ENCODE measurements around the gene TMEM11.
A peak's percentile ranks its signal among the peaks of the same experiment; 100 is the strongest.
"Not testable (repeated sequence)": the region's sequence is repeated elsewhere in the genome, so short reads cannot be mapped to it uniquely, and the experiment has no call there.

TMEM11 gene

DNA sequence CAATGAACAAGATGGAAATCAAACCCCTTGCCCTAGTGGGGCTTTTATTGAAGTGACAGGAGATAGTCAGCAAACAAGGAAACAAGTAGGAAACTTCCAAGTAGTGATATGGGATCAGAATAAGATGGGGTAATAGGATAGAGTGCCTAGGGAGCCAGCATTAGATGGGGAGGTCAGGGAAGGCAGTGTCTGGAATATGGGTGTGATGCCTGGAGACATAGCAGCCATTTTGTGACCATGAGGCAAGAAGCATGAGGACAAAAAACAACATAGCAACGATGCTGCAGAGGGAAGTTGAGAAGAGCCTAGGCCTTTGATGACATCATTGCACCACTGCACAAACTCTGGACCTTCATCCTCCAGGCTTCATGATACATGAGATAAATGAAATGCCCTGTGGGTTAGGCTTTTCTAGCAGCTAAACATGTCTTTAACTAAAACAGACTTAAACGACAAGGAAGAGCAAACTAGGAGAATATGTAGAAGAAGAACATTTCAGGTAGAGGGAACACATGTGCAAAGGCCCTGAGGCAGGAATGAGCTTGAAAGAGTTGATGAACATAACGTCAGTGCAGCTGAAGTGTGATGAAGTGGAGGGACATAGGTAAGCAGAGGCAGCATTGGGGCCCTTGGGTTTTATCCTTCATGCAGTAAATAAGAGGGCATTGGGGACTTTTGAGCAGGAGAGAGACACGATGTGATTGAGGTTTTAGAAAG, 18.2 kb upstream of the TMEM11 start:
- no peak for DNase-seq
- TF ChIP-seq GATA1 (IDR thresholded peaks at IDR 0.05; ENCODE audit: low read depth, low read length): no peak
- no peak for TF ChIP-seq POLR2A (IDR thresholded peaks at IDR 0.05; ENCODE audit: low read length)

DNA sequence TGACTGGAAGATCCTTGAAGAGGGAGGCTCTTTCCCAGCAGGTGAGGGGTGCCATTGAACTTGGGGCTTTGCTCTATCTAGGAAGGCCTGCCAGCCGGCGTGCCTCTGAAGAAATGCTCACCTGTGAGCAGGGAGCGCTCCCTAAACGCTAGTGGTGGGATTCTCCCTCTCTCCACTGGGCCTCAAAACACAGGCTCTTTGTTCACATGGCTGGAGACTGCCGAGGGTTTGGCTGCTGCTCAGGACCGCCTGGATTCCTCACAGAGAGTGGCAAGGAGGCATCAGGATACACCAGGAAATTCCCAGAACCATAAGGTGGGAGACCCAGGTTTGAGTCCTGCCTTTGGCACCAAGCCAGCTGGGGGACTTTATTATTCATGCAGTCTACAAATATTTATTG, 17.6 kb upstream of the TMEM11 start:
- no peak for DNase-seq
- TF ChIP-seq GATA1 (IDR thresholded peaks at IDR 0.05; ENCODE audit: low read depth, low read length) (no peak), POLR2A (IDR thresholded peaks at IDR 0.05; ENCODE audit: low read length) (no peak)

DNA sequence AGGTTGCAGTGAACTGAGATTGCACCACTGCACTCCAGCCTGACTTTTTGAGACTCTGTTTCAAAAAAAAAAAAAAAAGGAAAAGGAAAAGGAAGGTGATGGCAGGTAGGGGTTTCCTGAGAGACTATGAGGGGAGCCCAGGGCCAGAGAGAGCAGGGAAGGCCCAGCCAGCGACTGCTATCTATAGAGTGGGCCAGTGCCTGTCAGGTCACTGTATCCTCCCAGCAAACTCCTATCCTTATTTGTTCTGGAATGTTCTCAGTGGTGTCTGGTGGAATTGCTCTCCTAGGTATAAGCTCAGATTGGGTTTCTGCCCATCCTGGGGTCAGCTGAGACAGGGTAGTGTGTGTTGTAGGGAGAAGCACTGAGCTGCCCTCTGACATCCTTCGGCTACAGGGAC, 14.9 kb upstream of the TMEM11 start:
- TF ChIP-seq POLR2A (IDR thresholded peaks at IDR 0.05; ENCODE audit: low read length) (no peak), GATA1 (IDR thresholded peaks at IDR 0.05; ENCODE audit: low read depth, low read length) (no peak)
- DNase-seq: no peak

DNA sequence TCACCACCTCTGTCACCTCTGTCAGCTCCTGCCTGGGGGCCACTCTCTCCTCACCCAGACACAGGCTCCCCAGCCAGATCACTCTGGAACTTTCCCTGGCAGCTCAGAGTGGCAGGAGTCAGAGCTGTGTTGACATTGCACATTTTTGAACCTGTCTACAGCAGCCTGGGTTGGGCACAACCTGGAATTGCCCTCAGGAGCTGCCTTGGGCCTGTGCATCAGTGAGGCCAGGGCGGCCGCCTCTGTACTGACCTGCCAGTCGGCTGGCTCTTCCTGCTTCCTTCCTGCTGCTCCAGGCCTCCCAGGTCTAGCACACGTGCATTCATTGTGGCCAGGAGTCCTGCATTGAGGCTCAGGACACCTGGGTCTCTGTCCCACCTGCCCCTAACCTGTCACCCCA, 14.2 kb upstream of the TMEM11 start:
- no peak for DNase-seq

DNA sequence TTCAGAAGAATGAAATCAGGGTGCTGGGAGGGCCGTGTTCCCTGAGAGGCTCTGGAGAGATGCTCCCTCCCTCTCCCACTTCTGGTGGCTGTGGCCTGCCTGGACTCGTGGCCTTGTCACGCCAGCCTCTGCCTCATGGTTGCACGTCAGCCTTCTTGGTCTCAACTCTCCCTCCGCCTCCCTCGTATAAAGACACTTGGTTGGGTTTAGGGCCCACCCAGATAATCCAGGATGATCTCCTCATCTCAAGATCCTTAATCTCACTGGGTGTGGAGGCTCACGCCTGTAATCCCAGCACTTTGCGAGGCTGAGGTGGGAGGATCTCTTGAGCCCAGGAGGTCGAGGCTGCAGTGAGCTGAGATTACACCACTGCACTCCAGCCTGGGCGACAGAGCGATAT, 13.3 kb upstream of the TMEM11 start:
- DNase-seq: not testable (repeated sequence)

More for the DNA sequence above, 14.2 kb upstream of the TMEM11 start:
- TF ChIP-seq POLR2A (IDR thresholded peaks at IDR 0.05; ENCODE audit: low read length): no peak
- no peak for TF ChIP-seq GATA1 (IDR thresholded peaks at IDR 0.05; ENCODE audit: low read depth, low read length)

DNA sequence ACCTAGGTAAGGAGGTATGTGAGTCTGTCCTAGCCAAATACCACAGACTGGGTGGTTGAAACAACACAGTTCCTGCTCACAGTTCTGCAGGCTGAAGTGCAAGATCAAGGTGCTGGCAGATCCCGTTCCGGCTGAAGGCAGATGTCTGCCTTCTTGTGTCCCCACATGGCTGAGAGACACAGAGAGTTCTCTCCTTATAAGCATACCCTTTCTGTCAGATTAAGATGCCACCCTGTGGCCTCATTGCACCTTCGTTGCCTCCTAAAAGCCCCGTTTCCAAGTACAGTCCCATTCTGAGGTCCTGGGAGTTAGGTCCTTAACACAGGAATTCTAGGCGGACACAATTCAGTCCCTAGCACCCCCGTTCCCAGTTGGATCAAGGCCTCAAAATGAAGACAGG, 9.1 kb upstream of the TMEM11 start:
- no peak for TF ChIP-seq POLR2A (IDR thresholded peaks at IDR 0.05; ENCODE audit: low read length)
- TF ChIP-seq GATA1 (IDR thresholded peaks at IDR 0.05; ENCODE audit: low read depth, low read length): no peak
- no peak for DNase-seq

DNA sequence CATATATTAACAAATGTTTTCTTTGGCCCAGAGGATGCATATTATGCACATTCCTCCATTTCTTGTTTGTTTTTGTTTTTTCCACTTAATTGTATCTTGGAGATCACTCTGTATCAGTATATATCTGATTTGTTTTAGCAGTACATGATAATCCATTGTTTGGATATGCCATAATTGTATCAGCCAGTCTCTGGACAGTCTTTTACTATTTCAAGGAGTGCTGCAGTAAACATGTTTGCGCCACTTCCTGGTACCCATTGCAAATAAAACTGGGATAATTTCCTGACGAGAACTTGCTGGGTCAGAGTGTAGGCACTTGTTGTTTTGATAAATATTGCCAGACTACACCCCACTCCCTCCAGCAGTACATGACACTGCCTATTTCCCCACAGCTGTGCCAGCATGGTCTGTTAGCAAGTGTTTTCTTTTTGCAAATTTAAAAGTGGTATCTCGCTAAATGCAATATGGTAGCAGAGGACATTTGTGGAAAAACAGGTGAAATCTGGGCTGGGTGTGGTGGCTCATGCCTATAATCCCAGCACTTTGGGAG, 4.9 kb upstream of the TMEM11 start:
- DNase-seq: no peak
- TF ChIP-seq POLR2A (IDR thresholded peaks at IDR 0.05; ENCODE audit: low read length): no peak
- no peak for TF ChIP-seq GATA1 (IDR thresholded peaks at IDR 0.05; ENCODE audit: low read depth, low read length)

DNA sequence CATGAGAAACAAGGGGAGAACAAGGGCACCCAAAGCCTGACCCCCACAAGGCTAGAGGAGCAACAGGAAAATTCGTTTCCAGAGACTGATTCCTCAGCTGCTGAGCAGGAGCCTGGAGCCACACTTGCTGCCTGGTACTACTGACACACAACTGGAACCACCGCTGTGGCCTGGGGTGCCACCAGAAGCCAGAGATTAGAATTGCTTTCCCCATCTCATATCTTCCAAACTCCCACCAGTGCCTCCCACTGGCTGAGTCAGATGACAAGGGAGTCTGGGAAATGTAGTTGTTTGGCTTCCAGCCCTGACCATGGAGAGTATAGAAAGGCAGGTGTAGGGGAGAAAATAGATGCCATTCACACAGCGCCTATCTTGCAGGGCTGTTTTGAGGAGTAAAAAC, 4.1 kb upstream of the TMEM11 start:
- DNase-seq: peak; percentile 70 to 71
- TF ChIP-seq GATA1 (IDR thresholded peaks at IDR 0.05; ENCODE audit: low read depth, low read length): no peak
- TF ChIP-seq POLR2A (IDR thresholded peaks at IDR 0.05; ENCODE audit: low read length): no peak

DNA sequence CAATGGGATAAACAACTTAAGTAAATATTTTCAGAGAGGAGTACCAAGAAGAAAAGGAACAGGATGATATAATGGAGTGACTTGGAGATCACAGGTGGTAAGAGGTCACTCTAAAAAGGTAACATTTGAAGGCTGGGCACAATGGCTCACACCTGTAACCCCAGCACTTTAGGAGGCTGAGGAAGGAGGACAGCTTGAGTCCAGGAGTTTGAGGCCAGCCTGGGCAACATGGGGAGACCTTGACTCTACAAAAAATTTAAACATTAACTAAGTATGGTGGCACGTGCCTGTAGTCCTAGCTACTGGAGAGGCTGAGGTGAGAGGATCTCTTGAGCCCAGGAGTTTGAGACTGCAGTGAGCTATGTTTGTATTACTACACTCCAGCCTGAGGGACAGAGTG, 3.4 kb upstream of the TMEM11 start:
- TF ChIP-seq POLR2A (IDR thresholded peaks at IDR 0.05; ENCODE audit: low read length): no peak

DNA sequence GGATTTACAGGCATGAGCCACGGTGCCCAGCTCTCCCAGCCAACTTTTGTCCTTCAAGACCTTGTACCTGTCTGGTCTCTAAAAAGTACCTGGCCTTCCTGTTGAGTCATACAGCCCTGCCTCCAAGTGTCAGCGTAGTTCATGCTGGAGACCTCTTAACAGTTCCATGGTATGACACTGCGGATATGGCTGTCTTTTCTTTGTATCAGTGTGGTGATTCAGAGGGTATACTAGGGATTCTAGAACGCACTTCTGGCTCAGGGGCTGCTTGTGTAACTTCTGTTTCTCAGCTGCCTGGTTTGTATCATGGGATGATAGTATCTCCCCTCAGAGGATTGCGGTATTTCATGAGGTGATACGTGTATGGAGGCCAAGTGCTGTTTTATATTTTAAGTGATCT, 2.0 kb upstream of the TMEM11 start:
- no peak for TF ChIP-seq POLR2A (IDR thresholded peaks at IDR 0.05; ENCODE audit: low read length)
- TF ChIP-seq GATA1 (IDR thresholded peaks at IDR 0.05; ENCODE audit: low read depth, low read length): no peak
- peak; percentile 45 to 53 for DNase-seq

More for the DNA sequence above, 3.4 kb upstream of the TMEM11 start:
- DNase-seq: no peak

DNA sequence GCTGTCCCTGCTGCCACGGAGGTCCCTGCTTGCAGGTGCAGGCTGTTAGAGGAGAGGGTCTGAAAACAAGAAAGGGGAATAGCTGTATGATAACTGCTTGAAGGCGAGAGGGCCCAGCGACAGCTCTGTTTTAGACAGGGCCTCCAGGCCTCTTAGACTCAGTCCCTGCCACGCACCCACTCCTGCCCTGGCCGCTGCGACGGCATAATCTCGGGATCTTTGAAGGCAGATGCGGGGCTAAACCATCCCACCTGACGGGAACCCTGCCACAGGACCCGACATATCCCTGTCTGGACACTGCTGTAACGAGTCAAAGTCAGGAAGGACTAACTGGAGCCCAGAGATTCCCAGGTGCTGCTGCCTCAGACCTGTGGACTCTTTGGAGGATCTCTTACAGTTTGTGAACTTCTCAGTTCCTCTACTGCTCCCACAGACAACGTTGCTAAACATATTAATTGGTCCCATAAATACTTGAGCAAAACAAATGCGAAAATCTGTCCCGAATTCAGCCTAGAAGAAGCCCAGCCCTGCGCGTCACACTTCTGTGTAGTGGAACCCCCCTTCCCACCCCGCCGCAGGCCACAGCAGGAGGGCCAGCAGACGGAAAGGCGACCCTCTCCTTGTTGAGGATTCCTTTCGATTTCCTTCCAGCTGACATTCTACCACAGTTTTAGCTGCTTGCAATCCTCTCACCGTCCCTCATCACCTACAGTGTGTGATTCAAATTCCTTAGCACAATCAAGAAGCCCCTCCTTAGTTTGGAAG, 998 bp upstream of the TMEM11 start:
- peak; percentile 43 to 53 for DNase-seq
- TF ChIP-seq GATA1 (IDR thresholded peaks at IDR 0.05; ENCODE audit: low read depth, low read length) (no peak), POLR2A (IDR thresholded peaks at IDR 0.05; ENCODE audit: low read length) (no peak)

DNA sequence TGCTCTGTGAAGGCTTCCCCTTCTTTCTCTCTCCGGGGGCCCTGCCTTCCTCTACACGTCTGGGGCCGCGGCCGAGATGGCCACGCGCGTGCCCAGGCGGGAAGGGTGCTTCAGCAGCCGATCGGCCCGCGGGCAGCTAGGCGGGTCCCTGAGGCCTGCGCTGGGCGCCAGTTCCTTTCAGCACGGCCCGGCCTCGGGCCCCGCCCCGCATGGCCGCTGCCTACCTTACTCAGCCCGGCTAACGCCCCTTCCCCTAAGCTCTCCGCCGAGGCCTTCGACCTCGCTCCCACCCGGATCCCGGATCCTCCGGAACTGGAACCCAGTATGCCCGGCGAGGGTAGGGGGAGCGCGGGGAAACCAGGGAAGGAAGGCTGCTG, 335 bp downstream of the TMEM11 start:
- peak; percentile 75 to 80 for DNase-seq
- no peak for TF ChIP-seq POLR2A (IDR thresholded peaks at IDR 0.05; ENCODE audit: low read length)
- TF ChIP-seq GATA1 (IDR thresholded peaks at IDR 0.05; ENCODE audit: low read depth, low read length): no peak

DNA sequence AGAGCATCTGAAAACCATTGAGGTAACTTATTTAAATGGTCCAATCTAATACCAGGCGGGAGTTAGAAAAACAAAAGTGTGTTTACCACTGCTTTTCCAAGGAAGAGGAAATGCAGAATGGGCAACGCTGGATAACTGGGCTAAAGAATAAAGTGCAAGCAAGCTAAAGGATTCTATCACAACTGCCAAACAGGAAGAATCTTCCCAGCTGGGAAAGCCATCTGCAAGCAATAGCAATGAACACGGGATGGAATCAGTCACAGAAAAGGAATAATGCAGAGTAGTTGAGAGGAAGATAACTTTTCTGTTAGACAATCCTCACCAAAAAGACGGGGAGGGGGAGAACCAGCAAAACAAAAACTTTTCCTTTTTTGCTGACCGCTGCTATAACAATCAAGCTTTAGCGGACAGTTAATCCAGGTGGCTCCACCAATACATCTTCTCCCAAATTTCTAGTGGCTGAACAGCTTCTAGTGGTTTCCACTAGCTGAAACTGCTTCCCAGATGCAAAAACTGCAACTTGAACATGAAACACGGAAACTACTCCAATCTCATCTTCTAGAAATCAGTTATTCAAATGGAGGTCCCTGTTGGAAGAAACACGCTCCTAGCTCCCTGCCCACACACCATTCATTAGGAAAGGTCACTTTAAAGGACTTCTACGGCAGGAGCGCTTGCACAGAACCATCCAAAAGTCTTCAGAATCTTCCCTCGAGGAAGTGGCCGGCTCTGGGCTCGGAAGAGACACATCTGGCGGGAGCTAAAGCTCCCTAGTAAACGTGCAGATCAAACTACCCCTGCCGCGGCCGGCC, 929 bp downstream of the TMEM11 start:
- DNase-seq: no peak
- TF ChIP-seq POLR2A (IDR thresholded peaks at IDR 0.05; ENCODE audit: low read length) (no peak), GATA1 (IDR thresholded peaks at IDR 0.05; ENCODE audit: low read depth, low read length) (no peak)

DNA sequence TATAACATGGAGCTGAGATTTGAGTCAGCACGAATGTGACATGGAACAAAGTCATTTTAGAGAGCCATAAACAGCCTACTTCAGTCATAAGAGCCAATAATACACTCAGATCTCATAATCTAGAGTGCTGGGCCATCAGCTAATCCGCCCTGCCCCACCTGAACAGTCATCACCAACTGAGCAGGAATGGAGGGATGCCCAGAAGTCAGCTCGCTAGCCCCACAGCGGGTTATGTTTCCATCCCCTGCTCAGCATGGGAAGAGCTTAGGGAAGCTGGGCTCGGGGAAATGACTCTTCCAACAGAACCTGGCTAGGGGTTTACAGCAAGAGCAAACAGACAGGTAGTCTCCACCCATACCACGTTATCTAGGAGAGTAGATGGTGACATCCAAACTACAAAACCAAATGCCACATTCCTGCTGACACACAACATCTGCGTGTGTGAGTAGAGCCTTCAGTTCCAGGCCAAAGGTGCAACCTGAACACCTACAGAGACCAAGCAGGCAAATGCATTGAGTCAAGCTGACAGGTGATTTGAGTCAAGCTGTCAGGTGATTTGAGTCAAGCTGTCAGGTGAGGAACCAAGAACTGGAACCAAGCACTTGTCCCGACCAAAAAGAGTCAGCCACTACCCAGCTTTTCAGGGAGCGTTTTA, 2.0 kb downstream of the TMEM11 start:
- no peak for DNase-seq
- TF ChIP-seq GATA1 (IDR thresholded peaks at IDR 0.05; ENCODE audit: low read depth, low read length): no peak
- TF ChIP-seq POLR2A (IDR thresholded peaks at IDR 0.05; ENCODE audit: low read length): no peak

All from erythroblast (primary cell).